Keratinocyte (primary cell): ENCODE data around the gene PLCL1. TPM values are rescaled to one million over a fixed set of nuclear protein-coding genes. Genes with fewer than 3 reads are reported as not detected.

Experiments
- DNase-seq: peaks from one replicate; pipeline ENCODE4 v3.0.0-alpha.2; 2011; ENCODE audit warnings: low read depth, missing footprints, low spot score
- FAIRE-seq: peaks from 2 replicates; lab custom pipeline; 2011; peaks lifted over from hg19 to GRCh38; lab: Jason Lieb, UNC
- H2AFZ ChIP-seq: 2 replicates; pipeline ENCODE4 v1.6.0; 2012; ENCODE audit warnings: low read length, control low read depth, inconsistent platforms; ENCODE audit not compliant: control insufficient read depth
- H3K27ac ChIP-seq: 2 replicates; pipeline ENCODE4 v1.5.1; 2011; ENCODE audit warnings: low read length; ENCODE audit not compliant: control insufficient read depth, insufficient read depth
- H3K27me3 ChIP-seq: 3 replicates; pipeline ENCODE4 v1.6.0; 2011; ENCODE audit warnings: low read length; ENCODE audit not compliant: control insufficient read depth, insufficient read depth; ENCODE audit errors: extremely low read depth
- H3K36me3 ChIP-seq, 2 experiments: 2 replicates in 1 of 2; 3 replicates in 1 of 2; pipeline ENCODE4 v1.5.1; 2011; ENCODE audit warnings: low read length in 2 of 2, mild to moderate bottlenecking in 1 of 2; ENCODE audit not compliant: control insufficient read depth in 2 of 2, insufficient read depth in 2 of 2; ENCODE audit errors: extremely low read depth in 1 of 2
- H3K4me1 ChIP-seq: 3 replicates; pipeline ENCODE4 v1.5.1; 2011; ENCODE audit warnings: low read length; ENCODE audit not compliant: control insufficient read depth, insufficient read depth; ENCODE audit errors: extremely low read depth
- H3K4me2 ChIP-seq: 3 replicates; pipeline ENCODE4 v1.6.0; 2011; ENCODE audit warnings: low read depth, low read length; ENCODE audit not compliant: control insufficient read depth, insufficient read depth; ENCODE audit errors: extremely low read depth
- H3K4me3 ChIP-seq, 3 experiments: fragments of 200-600 bp in 1 of 3; sonication (generic) in 1 of 3; 2 replicates in 2 of 3; 3 replicates in 1 of 3; pipeline ENCODE4 v1.5.1; 2011 to 2016; ENCODE audit warnings: low read length in 3 of 3, mild to moderate bottlenecking in 3 of 3, control low read depth in 2 of 3, inconsistent platforms in 1 of 3, low read depth in 1 of 3, mixed read lengths in 1 of 3, mixed run types in 1 of 3, moderate library complexity in 1 of 3; ENCODE audit not compliant: control insufficient read depth in 2 of 3, insufficient read depth in 2 of 3; ENCODE audit errors: extremely low read depth in 1 of 3
- H3K79me2 ChIP-seq: 2 replicates; pipeline ENCODE4 v1.6.0; 2012; ENCODE audit warnings: low read length; ENCODE audit not compliant: control insufficient read depth, insufficient read depth
- H3K9ac ChIP-seq: 3 replicates; pipeline ENCODE4 v1.6.0; 2011; ENCODE audit warnings: low read length; ENCODE audit not compliant: control insufficient read depth, insufficient read depth; ENCODE audit errors: extremely low read depth
- H3K9me1 ChIP-seq: 3 replicates; pipeline ENCODE4 v1.6.0; 2011; ENCODE audit warnings: low read length; ENCODE audit not compliant: control insufficient read depth, insufficient read depth; ENCODE audit errors: extremely low read depth
- H3K9me3 ChIP-seq: 2 replicates; pipeline ENCODE4 v1.5.1; 2012; ENCODE audit warnings: low read depth, low read length; ENCODE audit not compliant: control insufficient read depth
- H4K20me1 ChIP-seq: 3 replicates; pipeline ENCODE4 v1.6.0; 2011; ENCODE audit warnings: low read length; ENCODE audit not compliant: control insufficient read depth, insufficient read depth; ENCODE audit errors: extremely low read depth
- CTCF ChIP-seq, 3 experiments: IDR thresholded peaks in 1 of 3; conservative IDR thresholded peaks in 1 of 3; optimal IDR thresholded peaks in 1 of 3; 2 replicates in 2 of 3; 3 replicates in 1 of 3; pipeline versions ENCODE3 to v1.5.1; 2011; ENCODE audit warnings: low read length in 3 of 3, mild to moderate bottlenecking in 3 of 3, moderate library complexity in 2 of 3, control low read depth in 1 of 3, inconsistent platforms in 1 of 3; ENCODE audit not compliant: insufficient read depth in 2 of 3; ENCODE audit errors: extremely low read depth in 1 of 3
- EZH2 ChIP-seq: IDR thresholded peaks from one replicate; pipeline ENCODE4 v1.6.1; 2012; ENCODE audit warnings: inconsistent platforms, mild to moderate bottlenecking, low read length, moderate library complexity
- dilution Hi-C: fragments of 300-500 bp; cut with MboI; formaldehyde crosslinking; loops from one replicate; pipeline ENCODE4 v1.7.0; 2020; ENCODE audit warnings: low sequenced_read_pairs; ENCODE audit not compliant: extremely low pct_ligation_motif_present
- polyA plus RNA-seq, 5 experiments: library from polyadenylated mRNA; depleted of rRNA in 3 of 5; stranded (reverse) in 3 of 5; stranded (forward) in 1 of 5; unstranded in 1 of 5; fragments of >200 nt; gene quantifications; 1 replicate in 1 of 5; 2 replicates in 3 of 5; 3 replicates in 1 of 5; pipeline versions ENCODE4 v1.2.1 to v1.2.3, GENCODE V29; 2011 to 2012; ENCODE audit warnings: missing spikeins in 2 of 5, low read depth in 1 of 5, low replicate concordance in 1 of 5

Gene PLCL1
- polyA plus RNA-seq, 1 donor (not counting 4 experiments of a cell fraction or from before 2014, with no cell fraction given), result 0.01 TPM

DNA sequence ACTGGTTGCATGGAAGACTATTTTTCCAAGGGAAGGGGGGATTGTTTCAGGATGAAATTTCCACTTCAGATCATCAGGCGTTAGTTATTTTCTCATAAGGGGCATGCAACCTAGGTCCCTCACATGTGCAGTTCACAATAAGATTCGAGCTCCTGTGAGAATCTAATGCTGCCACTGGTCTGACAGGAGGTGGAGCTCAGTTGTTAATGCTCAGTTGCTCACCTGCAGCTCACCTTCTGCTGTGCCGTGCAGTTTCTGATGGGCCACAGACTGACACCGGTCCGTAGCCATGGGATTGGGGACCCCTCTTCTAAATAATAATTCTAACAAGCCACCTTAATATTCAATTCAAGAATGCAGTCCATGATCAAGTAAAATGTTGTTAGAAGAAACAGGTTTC lies 34.9 kb downstream of the PLCL1 start:
- no peak overlapping the region for H3K27ac ChIP-seq
- H2AFZ ChIP-seq, result no peak overlapping the region
- H4K20me1 ChIP-seq, result no peaks in the 10 kb centered on the region
- H3K4me3 ChIP-seq, result no peak overlapping the region
- no peak for DNase-seq
- H3K9me1 ChIP-seq, result no peaks in the 10 kb centered on the region
- H3K27me3 ChIP-seq, result no peaks in the 10 kb centered on the region
- H3K79me2 ChIP-seq, result no peaks in the 10 kb centered on the region
- H3K4me2 ChIP-seq, result no peak overlapping the region
- FAIRE-seq, result no peak
- dilution Hi-C loops, result no loop called here
- H3K9me3 ChIP-seq, result no peaks in the 10 kb centered on the region
- H3K4me1 ChIP-seq, result no peaks in the 10 kb centered on the region
- TF ChIP-seq CTCF (optimal IDR thresholded peaks at IDR 0.05 in 1 of 3, IDR thresholded peaks at IDR 0.05 in 1 of 3, conservative IDR thresholded peaks at IDR 0.05 in 1 of 3; ENCODE audit: extremely low read depth in 1 of 3, insufficient read depth in 2 of 3, low read length in 3 of 3) (peak in 1 of 3 experiments; percentile 12), EZH2 (no peak)
- H3K9ac ChIP-seq, result no peak overlapping the region
- no peaks in the 10 kb centered on the region for H3K36me3 ChIP-seq

GRCh38 chr2:197839856-197840255 lies 35.5 kb downstream of the PLCL1 start:
- H3K36me3 ChIP-seq, result no peaks in the 10 kb centered on the region
- TF ChIP-seq EZH2, result no peak
- no peak overlapping the region for H2AFZ ChIP-seq
- no peaks in the 10 kb centered on the region for H3K79me2 ChIP-seq
- no peaks in the 10 kb centered on the region for H4K20me1 ChIP-seq
- no peaks in the 10 kb centered on the region for H3K27me3 ChIP-seq
- H3K27ac ChIP-seq, result no peak overlapping the region
- no peak overlapping the region for H3K9ac ChIP-seq
- no peaks in the 10 kb centered on the region for H3K9me1 ChIP-seq
- H3K4me1 ChIP-seq, result no peaks in the 10 kb centered on the region
- H3K4me3 ChIP-seq, result no peak overlapping the region
- H3K4me2 ChIP-seq, result no peak overlapping the region
- DNase-seq, result no peak
- no peaks in the 10 kb centered on the region for H3K9me3 ChIP-seq
- dilution Hi-C loops, result no loop called here
- no peak for FAIRE-seq

GRCh38 chr2:197846128-197846527 lies 41.7 kb downstream of the PLCL1 start:
- Histone ChIP-seq H3K4me1 (peaks cover 16% of the 10 kb centered on the region), H3K27me3 (no peaks in the 10 kb centered on the region), H3K4me3 (no peak overlapping the region), H3K36me3 (no peaks in the 10 kb centered on the region), H3K27ac (no peak overlapping the region), H2AFZ (no peak overlapping the region), H3K4me2 (no peak overlapping the region), H3K9me1 (no peaks in the 10 kb centered on the region), H3K9ac (no peak overlapping the region), H3K9me3 (no peaks in the 10 kb centered on the region), H3K79me2 (no peaks in the 10 kb centered on the region), H4K20me1 (no peaks in the 10 kb centered on the region)
- dilution Hi-C loops, result no loop called here
- no peak for FAIRE-seq
- no peak for DNase-seq
- TF ChIP-seq EZH2 (no peak), CTCF (optimal IDR thresholded peaks at IDR 0.05 in 1 of 3, IDR thresholded peaks at IDR 0.05 in 1 of 3, conservative IDR thresholded peaks at IDR 0.05 in 1 of 3; ENCODE audit: extremely low read depth in 1 of 3, insufficient read depth in 2 of 3, low read length in 3 of 3) (no peak)
